PC-9 (cell line): ENCODE results near the gene HDAC5.

Experiments
- EZH2 ChIP-seq: fragments of 200-600 bp; sonication (generic); IDR thresholded peaks from 2 replicates; pipeline ENCODE4 v1.8.0; 2017; ENCODE audit warnings: antibody characterized with exemption, low read depth
- TF ChIP-seq, protein P1 (sequence below): fragments of 200-600 bp; sonication (generic); conservative IDR thresholded peaks from 2 replicates; pipeline ENCODE4 v1.6.1; 2017; ENCODE audit warnings: mixed run types, antibody characterized with exemption, mild to moderate bottlenecking, moderate library complexity

DNA sequence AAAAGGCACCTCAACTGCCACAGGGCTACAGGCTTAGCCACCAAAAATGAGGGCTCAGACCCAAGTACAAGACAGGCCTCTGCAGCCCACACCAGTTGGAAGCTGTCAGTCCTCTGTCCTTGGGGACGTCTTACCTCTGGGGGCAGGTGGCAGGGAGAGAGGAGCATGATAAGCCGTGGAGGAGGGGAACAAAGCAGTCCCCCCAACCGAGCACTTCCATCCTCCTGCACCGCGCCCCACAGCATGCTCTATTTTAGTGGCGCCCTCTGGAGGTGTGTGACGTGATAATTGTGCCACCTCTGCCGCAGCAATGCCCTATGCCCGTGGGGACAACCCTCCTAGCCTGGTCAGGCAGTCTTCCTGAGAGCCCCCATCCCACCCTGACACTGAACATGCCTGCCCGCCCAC lies 39.3 kb downstream of the HDAC5 start:
- TF ChIP-seq, protein P1, sequence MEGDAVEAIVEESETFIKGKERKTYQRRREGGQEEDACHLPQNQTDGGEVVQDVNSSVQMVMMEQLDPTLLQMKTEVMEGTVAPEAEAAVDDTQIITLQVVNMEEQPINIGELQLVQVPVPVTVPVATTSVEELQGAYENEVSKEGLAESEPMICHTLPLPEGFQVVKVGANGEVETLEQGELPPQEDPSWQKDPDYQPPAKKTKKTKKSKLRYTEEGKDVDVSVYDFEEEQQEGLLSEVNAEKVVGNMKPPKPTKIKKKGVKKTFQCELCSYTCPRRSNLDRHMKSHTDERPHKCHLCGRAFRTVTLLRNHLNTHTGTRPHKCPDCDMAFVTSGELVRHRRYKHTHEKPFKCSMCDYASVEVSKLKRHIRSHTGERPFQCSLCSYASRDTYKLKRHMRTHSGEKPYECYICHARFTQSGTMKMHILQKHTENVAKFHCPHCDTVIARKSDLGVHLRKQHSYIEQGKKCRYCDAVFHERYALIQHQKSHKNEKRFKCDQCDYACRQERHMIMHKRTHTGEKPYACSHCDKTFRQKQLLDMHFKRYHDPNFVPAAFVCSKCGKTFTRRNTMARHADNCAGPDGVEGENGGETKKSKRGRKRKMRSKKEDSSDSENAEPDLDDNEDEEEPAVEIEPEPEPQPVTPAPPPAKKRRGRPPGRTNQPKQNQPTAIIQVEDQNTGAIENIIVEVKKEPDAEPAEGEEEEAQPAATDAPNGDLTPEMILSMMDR = peak; percentile 54
- no peak for TF ChIP-seq EZH2
